HG02973 (cell line): Measurements from ENCODE around the gene RASL10A.

Experiments used
- ATAC-seq: cut with Tn5 transposase; IDR thresholded peaks from one replicate; pipeline ENCODE4 v1.9.1; 2021; ENCODE audit warnings: moderate library complexity; ENCODE audit not compliant: unreplicated experiment

The RASL10A gene

GRCh38 chr22:29270475-29271271 lies 44.8 kb downstream of the RASL10A start:
- no peak for ATAC-seq

GRCh38 chr22:29269731-29270474 lies 45.6 kb downstream of the RASL10A start:
- no peak for ATAC-seq

- ATAC-seq: no peak
Observed at GRCh38 chr22:29269230-29269604, 46.3 kb downstream of the RASL10A start.

GRCh38 chr22:29268511-29269229 lies 46.8 kb downstream of the RASL10A start:
- ATAC-seq: peak; percentile 17

GRCh38 chr22:29267858-29268510 lies 47.5 kb downstream of the RASL10A start, which contains the start of the genes EWSR1 and RHBDD3:
Gene EWSR1 (plus strand): TSS chr22:29268268. CDS start chr22:29268337, 69 bp downstream.
Gene RHBDD3 (minus strand): TSS chr22:29267981. CDS start chr22:29265626, 2,355 bp downstream.
- peak; percentile 65 for ATAC-seq

- ATAC-seq: no peak
Observed at GRCh38 chr22:29267462-29267857, 48.0 kb downstream of the RASL10A start.

- ATAC-seq: no peak
Observed at GRCh38 chr22:29266564-29267461, 48.7 kb downstream of the RASL10A start.

- ATAC-seq: no peak
Observed at GRCh38 chr22:29265929-29266328, 49.6 kb downstream of the RASL10A start.

GRCh38 chr22:29265305-29265704 lies 50.2 kb downstream of the RASL10A start:
- no peak for ATAC-seq

- ATAC-seq: no peak
Observed at GRCh38 chr22:29263791-29264276, 51.7 kb downstream of the RASL10A start.
